ENCODE measurements around the gene TRAPPC3.

Gene TRAPPC3

GRCh38 chr1:36125129-36125991 is 23.9 kb downstream of the TRAPPC3 start, which contains the start of gene COL8A2:
COL8A2 (minus strand) TSS chr1:36125222; CDS start chr1:36100242, 24,980 bp downstream.
- no peak for DNase-seq

GRCh38 chr1:36124404-36125128 is 24.7 kb downstream of the TRAPPC3 start:
- DNase-seq = no peak

- no peak for DNase-seq
Measured at GRCh38 chr1:36123356-36123755, 25.9 kb downstream of the TRAPPC3 start.

- no peak for DNase-seq
Measured at GRCh38 chr1:36122062-36123030, 26.9 kb downstream of the TRAPPC3 start.

GRCh38 chr1:36119456-36119855 is 29.8 kb downstream of the TRAPPC3 start:
- DNase-seq = no peak

- no peak for DNase-seq
Measured at GRCh38 chr1:36118447-36119204, 30.7 kb downstream of the TRAPPC3 start.

- DNase-seq = no peak
Measured at GRCh38 chr1:36116901-36117300, 32.4 kb downstream of the TRAPPC3 start.

- DNase-seq = no peak
Measured at GRCh38 chr1:36115931-36116330, 33.4 kb downstream of the TRAPPC3 start.

GRCh38 chr1:36115200-36115669 is 34.1 kb downstream of the TRAPPC3 start:
- no peak for DNase-seq

GRCh38 chr1:36114371-36114770 is 34.9 kb downstream of the TRAPPC3 start:
- DNase-seq = no peak

GRCh38 chr1:36112823-36113222 is 36.5 kb downstream of the TRAPPC3 start:
- no peak for DNase-seq

- DNase-seq = no peak
Measured at GRCh38 chr1:36111151-36111550, 38.1 kb downstream of the TRAPPC3 start.

- no peak for DNase-seq
Measured at GRCh38 chr1:36109041-36109679, 40.1 kb downstream of the TRAPPC3 start.

- no peak for DNase-seq
Measured at GRCh38 chr1:36108314-36108713, 41.0 kb downstream of the TRAPPC3 start.

- DNase-seq = no peak
Measured at GRCh38 chr1:36107394-36107793, 41.9 kb downstream of the TRAPPC3 start.

GRCh38 chr1:36106269-36106668 is 43.0 kb downstream of the TRAPPC3 start:
- DNase-seq = no peak

- DNase-seq = no peak
Measured at GRCh38 chr1:36101546-36101945, 47.7 kb downstream of the TRAPPC3 start.

- DNase-seq = no peak
Measured at GRCh38 chr1:36100376-36100775, 48.9 kb downstream of the TRAPPC3 start.

- peak; percentile 47 for DNase-seq
Measured at GRCh38 chr1:36099681-36100341, 49.5 kb downstream of the TRAPPC3 start.

GRCh38 chr1:36098650-36099365 is 50.5 kb downstream of the TRAPPC3 start:
- DNase-seq = no peak
